MCF 10A (cell line): Measurements from ENCODE around the gene ERMARD. TPM values are rescaled to one million over a fixed set of nuclear protein-coding genes. Genes with fewer than 3 reads are reported as not detected.

Source experiments
- BruUV-seq: library from RNA; stranded (reverse); fragments of 400-500 nt; replicated peaks from 2 replicates; lab custom pipeline; 2021; lab: Mats Ljungman, UMichigan
- CTCF ChIA-PET: fragments of 300-600 bp; sonication (Branson Sonifier 250); formaldehyde crosslinking; extraction: SDS; loops from one replicate; lab custom pipeline; 2021; ENCODE audit warnings: antibody characterized with exemption, inconsistent platforms; lab: Yijun Ruan, JAX
- POLR2A ChIA-PET: fragments of 300-600, 350-650 bp; sonication (Branson Sonifier 250); formaldehyde crosslinking; extraction: SDS; loops from one replicate; lab custom pipeline; 2020; ENCODE audit warnings: antibody characterized with exemption, inconsistent platforms; lab: Yijun Ruan, JAX
- DNase-seq: peaks from one replicate; pipeline ENCODE4 v3.0.0-alpha.2; 2018; ENCODE audit not compliant: unreplicated experiment
- H3K27ac Mint-ChIP-seq: one replicate; pipeline ENCODE4 v1.8.0; 2022; ENCODE audit warnings: mild to moderate bottlenecking, low read depth, mixed read lengths; ENCODE audit not compliant: unreplicated experiment
- H3K27me3 Mint-ChIP-seq: one replicate; pipeline ENCODE4 v1.8.0; 2022; ENCODE audit warnings: mixed read lengths; ENCODE audit not compliant: insufficient read depth, unreplicated experiment
- H3K36me3 Mint-ChIP-seq: one replicate; pipeline ENCODE4 v1.8.0; 2022; ENCODE audit warnings: mild to moderate bottlenecking, moderate library complexity, mixed read lengths; ENCODE audit not compliant: insufficient read depth, unreplicated experiment
- H3K4me1 Mint-ChIP-seq: one replicate; pipeline ENCODE4 v1.8.0; 2022; ENCODE audit warnings: mixed read lengths; ENCODE audit not compliant: insufficient read depth, unreplicated experiment
- H3K4me3 Mint-ChIP-seq: one replicate; pipeline ENCODE4 v1.8.0; 2022; ENCODE audit warnings: mild to moderate bottlenecking, moderate library complexity, mixed read lengths; ENCODE audit not compliant: unreplicated experiment
- H3K9me3 Mint-ChIP-seq: one replicate; pipeline ENCODE4 v1.8.0; 2022; ENCODE audit warnings: mixed read lengths; ENCODE audit not compliant: unreplicated experiment
- CTCF ChIP-seq: fragments of 200-600 bp; IDR thresholded peaks from one replicate; pipeline ENCODE4 v1.8.0; 2022; ENCODE audit warnings: antibody characterized with exemption, mild to moderate bottlenecking; ENCODE audit not compliant: unreplicated experiment
- intact Hi-C: fragments of 100-400 bp; cut with micrococcal nuclease; formaldehyde crosslinking; loops from 2 replicates; pipeline ENCODE4 v1.14.1; 2022
- total RNA-seq: library from RNA; stranded (reverse); gene quantifications from 2 replicates; pipeline ENCODE4 v1.2.3, GENCODE V29; 2022

ERMARD gene
- total RNA-seq, 1 experiment from 2014 or later: 42.8 TPM

DNA sequence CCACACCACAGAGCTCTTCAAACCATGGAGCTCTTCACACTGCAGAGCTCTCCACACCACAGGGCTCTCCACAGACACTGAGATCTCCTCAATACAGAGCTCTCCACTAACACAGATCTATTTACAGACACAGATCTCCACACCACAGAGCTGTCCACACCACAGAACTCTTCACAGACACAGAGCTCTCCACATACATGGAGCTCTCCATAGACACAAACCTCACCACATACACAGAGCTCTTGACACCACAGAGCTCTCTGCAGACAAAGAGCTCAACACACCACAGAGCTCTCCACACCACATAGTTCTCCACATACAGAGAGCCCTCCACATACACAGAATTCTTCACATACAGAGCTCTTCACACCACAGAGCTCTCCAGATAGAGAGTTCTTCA lies 53.0 kb downstream of the ERMARD start:
- Mint-ChIP-seq H3K9me3 (no peaks in the 10 kb centered on the region), H3K4me1 (no peaks in the 10 kb centered on the region), H3K4me3 (no peak overlapping the region), H3K27ac (no peak overlapping the region), H3K36me3 (no peaks in the 10 kb centered on the region), H3K27me3 (peaks cover 47% of the 10 kb centered on the region)
- no peak for TF ChIP-seq CTCF
- no peak for DNase-seq
- ChIA-PET CTCF (interaction anchor here (0.6 to 4.7 kb wide), 7 partner anchors 14 to 726 kb away, joined by 3 to 33 read pairs (median 4); no protein-coding TSS in a partner anchor), POLR2A (no interaction called here)
- no TSS peak for BruUV-seq
- intact Hi-C loops: no loop called here

- no peaks in the 10 kb centered on the region for H3K4me1 Mint-ChIP-seq
- H3K9me3 Mint-ChIP-seq: no peaks in the 10 kb centered on the region
- no peak for TF ChIP-seq CTCF
Measured at GRCh38 chr6:169805242-169805838, 53.9 kb downstream of the ERMARD start.

GRCh38 chr6:169806701-169807100 lies 55.3 kb downstream of the ERMARD start:
- BruUV-seq: no TSS peak
- H3K4me1 Mint-ChIP-seq: no peaks in the 10 kb centered on the region
- no peak overlapping the region for H3K4me3 Mint-ChIP-seq
- no peaks in the 10 kb centered on the region for H3K36me3 Mint-ChIP-seq
- peaks cover 47% of the 10 kb centered on the region for H3K27me3 Mint-ChIP-seq
- no peak for TF ChIP-seq CTCF
- no peaks in the 10 kb centered on the region for H3K9me3 Mint-ChIP-seq
- H3K27ac Mint-ChIP-seq: no peak overlapping the region
- ChIA-PET POLR2A (interaction anchor here (0.6 to 1.2 kb wide), 3 partner anchors 12 to 867 kb away, joined by 3 read pairs; no protein-coding TSS in a partner anchor), CTCF (interaction anchor here (0.5 to 4.7 kb wide), 7 partner anchors 14 to 723 kb away, joined by 3 to 33 read pairs (median 4); no protein-coding TSS in a partner anchor)
- intact Hi-C loops: no loop called here
- no peak for DNase-seq

More at GRCh38 chr6:169805242-169805838, 53.9 kb downstream of the ERMARD start:
- DNase-seq: no peak
- no TSS peak for BruUV-seq
- intact Hi-C loops: no loop called here
- ChIA-PET POLR2A (interaction anchor here (0.6 to 1.1 kb wide), 4 partner anchors 17 to 717 kb away, joined by 3 to 4 read pairs (median 4); no protein-coding TSS in a partner anchor), CTCF (interaction anchor here (0.7 to 4.7 kb wide), 7 partner anchors 9 to 725 kb away, joined by 3 to 33 read pairs (median 5); no protein-coding TSS in a partner anchor)
- H3K27ac Mint-ChIP-seq: no peak overlapping the region
- H3K4me3 Mint-ChIP-seq: no peak overlapping the region
- peaks cover 47% of the 10 kb centered on the region for H3K27me3 Mint-ChIP-seq
- H3K36me3 Mint-ChIP-seq: no peaks in the 10 kb centered on the region

GRCh38 chr6:169807229-169807628 lies 55.8 kb downstream of the ERMARD start:
- H3K36me3 Mint-ChIP-seq: no peaks in the 10 kb centered on the region
- POLR2A ChIA-PET: interaction anchor here (1.2 kb wide), 1 partner anchor 17 kb away, joined by 3 read pairs; no protein-coding TSS in a partner anchor
- intact Hi-C loops: no loop called here
- CTCF ChIA-PET: interaction anchor here (0.8 to 2.7 kb wide), 4 partner anchors 14 to 722 kb away, joined by 3 to 17 read pairs (median 4); no protein-coding TSS in a partner anchor
- H3K27me3 Mint-ChIP-seq: peaks cover 47% of the 10 kb centered on the region
- no peak for DNase-seq
- H3K4me3 Mint-ChIP-seq: no peak overlapping the region
- no peaks in the 10 kb centered on the region for H3K4me1 Mint-ChIP-seq
- H3K9me3 Mint-ChIP-seq: no peaks in the 10 kb centered on the region
- BruUV-seq: no TSS peak
- no peak for TF ChIP-seq CTCF
- H3K27ac Mint-ChIP-seq: no peak overlapping the region
